Endodermal cell (in vitro differentiated cells): ENCODE measurements around the gene PTPRQ. TPM values are rescaled to one million over a fixed set of nuclear protein-coding genes. Genes with fewer than 3 reads are reported as not detected.

Experiments used
- DNase-seq: peaks from one replicate; pipeline ENCODE4 v3.0.0-alpha.2; 2017
- H3K27ac ChIP-seq: 2 replicates; pipeline ENCODE4 v1.5.1; 2013; ENCODE audit warnings: mild to moderate bottlenecking, low read depth, low read length, moderate library complexity
- H3K27me3 ChIP-seq: 2 replicates; pipeline ENCODE4 v1.6.1; 2013; ENCODE audit warnings: mild to moderate bottlenecking, low read length, moderate library complexity; ENCODE audit not compliant: insufficient read depth, control insufficient read depth, poor library complexity, severe bottlenecking
- H3K36me3 ChIP-seq: 2 replicates; pipeline ENCODE4 v1.7.0; 2013; ENCODE audit warnings: mild to moderate bottlenecking, low read length, moderate library complexity; ENCODE audit not compliant: control insufficient read depth, insufficient read depth
- H3K4me1 ChIP-seq: one replicate; pipeline ENCODE4 v1.7.0; 2013; ENCODE audit warnings: low read length; ENCODE audit not compliant: control insufficient read depth, insufficient read depth
- H3K4me3 ChIP-seq: 2 replicates; pipeline ENCODE4 v1.5.1; 2013; ENCODE audit warnings: mild to moderate bottlenecking, low read length, moderate library complexity
- H3K9ac ChIP-seq: 2 replicates; pipeline ENCODE4 v1.6.1; 2013; ENCODE audit warnings: mild to moderate bottlenecking, low read length, moderate library complexity; ENCODE audit not compliant: poor library complexity, severe bottlenecking; ENCODE audit errors: extremely low read depth
- H3K9me3 ChIP-seq: 2 replicates; pipeline ENCODE4 v1.6.1; 2013; ENCODE audit warnings: mild to moderate bottlenecking, low read length, moderate library complexity; ENCODE audit not compliant: control insufficient read depth
- H3K27ac Mint-ChIP-seq: 2 replicates; pipeline ENCODE4 v1.8.0; 2020; ENCODE audit warnings: mixed read lengths
- H3K27me3 Mint-ChIP-seq: 2 replicates; pipeline ENCODE4 v1.8.0; 2021; ENCODE audit warnings: mild to moderate bottlenecking, mixed read lengths; ENCODE audit not compliant: insufficient read depth
- H3K36me3 Mint-ChIP-seq: 2 replicates; pipeline ENCODE4 v1.8.0; 2020; ENCODE audit warnings: low read depth, mixed read lengths
- H3K4me1 Mint-ChIP-seq: 2 replicates; pipeline ENCODE4 v1.8.0; 2020; ENCODE audit warnings: mixed read lengths
- H3K4me3 Mint-ChIP-seq: 2 replicates; pipeline ENCODE4 v1.8.0; 2020; ENCODE audit warnings: mild to moderate bottlenecking, moderate library complexity, mixed read lengths
- H3K9me3 Mint-ChIP-seq: 2 replicates; pipeline ENCODE4 v1.8.0; 2020; ENCODE audit warnings: mild to moderate bottlenecking, mixed read lengths
- WGBS, 2 experiments: methylation state at CpG; one replicate each; pipeline versions ENCODE4 v1.1.5 to v1.1.7; 2013; ENCODE audit warnings: missing lambda C conversion rate in 2 of 2, mixed read lengths in 1 of 2; ENCODE audit not compliant: insufficient coverage in 1 of 2, insufficient read length in 1 of 2; 5-methylcytosine and 5-hydroxymethylcytosine counted together
- total RNA-seq, 2 donors: library from RNA; stranded (reverse); fragmentation: NEBNext Ultra II Directional in 1 of 2; extraction: Animal tissue kit (Norgen Biotek cat#: 25700) in 1 of 2; gene quantifications; 2 replicates in 1 of 2; 3 replicates in 1 of 2; pipeline ENCODE4 v1.2.1, GENCODE V29; 2021
- TF ChIP-seq, protein P1 (sequence below): fragments of 200-600 bp; sonication (generic); conservative IDR thresholded peaks from 2 replicates; pipeline ENCODE4 v1.5.0; 2021; ENCODE audit warnings: antibody characterized with exemption, mild to moderate bottlenecking

Gene PTPRQ
- total RNA-seq, 2 donors from 2014 or later: 0.13 TPM; not detected in 1

DNA sequence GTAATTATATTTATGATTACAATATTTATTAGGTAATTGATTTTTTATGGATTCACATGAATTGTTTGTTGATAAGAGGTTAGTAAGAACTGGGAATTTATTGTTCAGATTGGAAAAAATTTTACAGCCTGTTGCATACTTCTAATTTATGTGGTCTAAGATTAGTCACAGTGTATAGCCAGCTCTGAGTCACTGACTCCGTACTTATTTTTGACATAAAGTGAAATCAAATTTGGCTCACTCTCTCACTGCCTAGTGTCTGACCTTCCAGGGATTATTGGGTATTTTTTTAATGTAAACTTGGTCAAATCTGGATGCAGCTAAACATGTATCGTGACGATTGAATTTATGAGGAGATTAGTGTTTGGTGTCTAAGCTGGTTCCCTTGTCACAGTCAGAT, 109.3 kb downstream of the PTPRQ start:
- TF ChIP-seq, protein P1, sequence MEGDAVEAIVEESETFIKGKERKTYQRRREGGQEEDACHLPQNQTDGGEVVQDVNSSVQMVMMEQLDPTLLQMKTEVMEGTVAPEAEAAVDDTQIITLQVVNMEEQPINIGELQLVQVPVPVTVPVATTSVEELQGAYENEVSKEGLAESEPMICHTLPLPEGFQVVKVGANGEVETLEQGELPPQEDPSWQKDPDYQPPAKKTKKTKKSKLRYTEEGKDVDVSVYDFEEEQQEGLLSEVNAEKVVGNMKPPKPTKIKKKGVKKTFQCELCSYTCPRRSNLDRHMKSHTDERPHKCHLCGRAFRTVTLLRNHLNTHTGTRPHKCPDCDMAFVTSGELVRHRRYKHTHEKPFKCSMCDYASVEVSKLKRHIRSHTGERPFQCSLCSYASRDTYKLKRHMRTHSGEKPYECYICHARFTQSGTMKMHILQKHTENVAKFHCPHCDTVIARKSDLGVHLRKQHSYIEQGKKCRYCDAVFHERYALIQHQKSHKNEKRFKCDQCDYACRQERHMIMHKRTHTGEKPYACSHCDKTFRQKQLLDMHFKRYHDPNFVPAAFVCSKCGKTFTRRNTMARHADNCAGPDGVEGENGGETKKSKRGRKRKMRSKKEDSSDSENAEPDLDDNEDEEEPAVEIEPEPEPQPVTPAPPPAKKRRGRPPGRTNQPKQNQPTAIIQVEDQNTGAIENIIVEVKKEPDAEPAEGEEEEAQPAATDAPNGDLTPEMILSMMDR: no peak
- Histone ChIP-seq H3K27ac (no peak overlapping the region), H3K27me3 (no peaks in the 10 kb centered on the region), H3K4me3 (no peak overlapping the region), H3K9me3 (no peaks in the 10 kb centered on the region), H3K4me1 (no peaks in the 10 kb centered on the region), H3K9ac (no peak overlapping the region), H3K36me3 (no peaks in the 10 kb centered on the region)
- 88 to 100% methylated on average over 1 to 3 of the region's 3 CpGs for WGBS, 2 experiments
- Mint-ChIP-seq H3K36me3 (no peaks in the 10 kb centered on the region), H3K9me3 (no peaks in the 10 kb centered on the region), H3K4me1 (no peaks in the 10 kb centered on the region), H3K27ac (no peak overlapping the region), H3K4me3 (no peak overlapping the region), H3K27me3 (no peaks in the 10 kb centered on the region)
- no peak for DNase-seq

DNA sequence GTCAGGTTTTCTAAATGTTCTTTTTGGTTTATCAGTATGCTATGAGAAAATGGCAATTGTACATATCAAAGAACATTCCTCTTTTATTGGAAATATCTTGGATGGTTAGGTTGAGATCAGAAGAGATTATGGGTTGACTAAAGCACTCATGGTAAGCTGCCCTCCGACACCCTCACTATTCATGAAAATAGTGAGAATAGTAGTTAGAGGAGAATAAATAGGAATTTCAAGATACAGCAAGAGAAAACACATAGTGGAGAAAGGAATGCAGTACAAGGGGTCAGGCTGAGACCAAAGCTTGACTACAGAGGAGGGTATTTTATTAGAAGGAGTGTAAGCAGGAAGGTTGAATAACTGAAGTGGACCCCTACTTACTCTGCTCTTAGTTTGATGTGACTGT, 112.5 kb downstream of the PTPRQ start:
- no peak overlapping the region for H3K27ac ChIP-seq
- Mint-ChIP-seq H3K36me3 (no peaks in the 10 kb centered on the region), H3K27ac (no peak overlapping the region), H3K4me1 (no peaks in the 10 kb centered on the region), H3K4me3 (no peak overlapping the region), H3K27me3 (no peaks in the 10 kb centered on the region), H3K9me3 (no peaks in the 10 kb centered on the region)
- 90 to 100% methylated on average over 1 of the region's 1 CpG for WGBS, 2 experiments
- H3K4me3 ChIP-seq: no peak overlapping the region
- no peaks in the 10 kb centered on the region for H3K27me3 ChIP-seq
- no peak for DNase-seq
- H3K36me3 ChIP-seq: no peaks in the 10 kb centered on the region
- H3K9me3 ChIP-seq: no peaks in the 10 kb centered on the region
- H3K9ac ChIP-seq: no peak overlapping the region
- H3K4me1 ChIP-seq: no peaks in the 10 kb centered on the region
- TF ChIP-seq, protein P1: no peak

DNA sequence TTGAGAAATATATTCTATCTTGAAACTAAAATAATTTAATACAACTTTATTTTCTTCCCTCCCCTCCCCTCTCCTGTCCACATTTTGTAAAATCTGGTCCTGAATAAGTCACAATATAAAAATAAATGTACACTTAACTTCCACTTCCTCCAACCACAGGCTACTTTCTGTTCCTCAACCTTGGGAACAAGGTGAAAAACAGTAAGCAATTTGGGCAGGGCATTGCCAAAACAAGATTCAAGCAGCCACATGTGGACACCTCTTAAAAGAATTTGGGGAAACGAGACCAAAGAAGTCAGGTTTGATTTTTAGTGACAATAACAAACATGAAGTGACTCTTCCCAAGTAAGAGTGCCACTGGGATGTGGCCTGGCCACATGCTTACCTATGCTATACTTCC, 115.7 kb downstream of the PTPRQ start:
- H3K36me3 Mint-ChIP-seq: no peaks in the 10 kb centered on the region
- Histone ChIP-seq H3K27ac (no peak overlapping the region), H3K36me3 (no peaks in the 10 kb centered on the region), H3K4me1 (no peaks in the 10 kb centered on the region), H3K9me3 (no peaks in the 10 kb centered on the region), H3K9ac (no peak overlapping the region), H3K4me3 (no peak overlapping the region), H3K27me3 (no peaks in the 10 kb centered on the region)
- no peak for DNase-seq
- H3K27ac Mint-ChIP-seq: no peak overlapping the region
- no peak overlapping the region for H3K4me3 Mint-ChIP-seq
- WGBS, 2 experiments: 75 to 88% methylated on average over 1 of the region's 1 CpG
- H3K4me1 Mint-ChIP-seq: no peaks in the 10 kb centered on the region
- TF ChIP-seq, protein P1: no peak
- H3K27me3 Mint-ChIP-seq: no peaks in the 10 kb centered on the region
- no peaks in the 10 kb centered on the region for H3K9me3 Mint-ChIP-seq
